GM18511 (cell line): ENCODE results near the gene ATP10A.

Source experiments
- ATAC-seq: cut with Tn5 transposase; IDR thresholded peaks from one replicate; pipeline ENCODE4 v1.9.1; 2021; ENCODE audit warnings: mild to moderate bottlenecking, moderate library complexity; ENCODE audit not compliant: unreplicated experiment

ATP10A gene

GRCh38 chr15:25708391-25708790 is 154.7 kb downstream of the ATP10A start:
- ATAC-seq, result no peak

- no peak for ATAC-seq
Measured at GRCh38 chr15:25707656-25708365, 155.3 kb downstream of the ATP10A start.

- no peak for ATAC-seq
Measured at GRCh38 chr15:25706176-25706955, 156.8 kb downstream of the ATP10A start.

- ATAC-seq, result no peak
Measured at GRCh38 chr15:25705433-25706115, 157.6 kb downstream of the ATP10A start.

- no peak for ATAC-seq
Measured at GRCh38 chr15:25703726-25704125, 159.4 kb downstream of the ATP10A start.

GRCh38 chr15:25701721-25702465 is 161.2 kb downstream of the ATP10A start:
- no peak for ATAC-seq

GRCh38 chr15:25700916-25701315 is 162.2 kb downstream of the ATP10A start:
- ATAC-seq, result no peak

GRCh38 chr15:25697586-25697985 is 165.5 kb downstream of the ATP10A start:
- no peak for ATAC-seq

GRCh38 chr15:25695875-25696760 is 167.0 kb downstream of the ATP10A start:
- ATAC-seq, result no peak

- ATAC-seq, result no peak
Measured at GRCh38 chr15:25694823-25695312, 168.3 kb downstream of the ATP10A start.

- ATAC-seq, result no peak
Measured at GRCh38 chr15:25694239-25694584, 168.9 kb downstream of the ATP10A start.

GRCh38 chr15:25693321-25694238 is 169.5 kb downstream of the ATP10A start:
- no peak for ATAC-seq

GRCh38 chr15:25691544-25692430 is 171.3 kb downstream of the ATP10A start:
- ATAC-seq, result no peak

- ATAC-seq, result no peak
Measured at GRCh38 chr15:25690673-25691543, 172.2 kb downstream of the ATP10A start.

- ATAC-seq, result no peak
Measured at GRCh38 chr15:25689592-25689991, 173.5 kb downstream of the ATP10A start.

- no peak for ATAC-seq
Measured at GRCh38 chr15:25688166-25688565, 175.0 kb downstream of the ATP10A start.

- ATAC-seq, result no peak
Measured at GRCh38 chr15:25687689-25688088, 175.4 kb downstream of the ATP10A start.
